ENCODE data around the gene IL19.

DNA sequence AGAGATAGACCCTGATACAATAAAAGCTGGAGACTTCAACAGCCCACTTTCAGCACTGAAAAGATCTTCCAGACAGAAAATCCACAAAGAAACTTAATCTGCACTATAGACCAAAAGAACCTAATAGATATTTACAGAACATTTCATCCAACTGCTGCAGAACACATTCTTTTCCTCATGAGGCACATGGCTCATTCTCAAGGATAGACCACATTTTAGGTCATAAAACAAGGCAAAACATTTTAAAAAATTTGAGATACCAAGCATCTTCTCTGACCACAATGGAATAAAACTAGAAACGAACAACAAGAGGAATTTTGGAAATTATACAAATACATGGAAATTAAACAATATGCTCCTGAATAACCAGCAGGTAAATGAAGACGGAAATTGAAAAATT is 79.8 kb downstream of the IL19 start:
- no peak for TF ChIP-seq RAD21 (IDR thresholded peaks at IDR 0.05; ENCODE audit: low read length)
- TF ChIP-seq EP300 (IDR thresholded peaks at IDR 0.05; ENCODE audit: borderline replicate concordance in 1 of 2, low read depth in 1 of 2, low read length in 1 of 2), result no peak
- no peak for TF ChIP-seq POLR2AphosphoS5 (IDR thresholded peaks at IDR 0.05; ENCODE audit: low read depth, low read length)
- TF ChIP-seq TEAD4 (IDR thresholded peaks at IDR 0.05; ENCODE audit: borderline replicate concordance, insufficient read depth), result no peak
- TF ChIP-seq YY1 (IDR thresholded peaks at IDR 0.05; ENCODE audit: low read depth), result no peak
- no peak for TF ChIP-seq RXRA (IDR thresholded peaks at IDR 0.05; ENCODE audit: borderline replicate concordance, low read depth)
- TF ChIP-seq, protein P1, sequence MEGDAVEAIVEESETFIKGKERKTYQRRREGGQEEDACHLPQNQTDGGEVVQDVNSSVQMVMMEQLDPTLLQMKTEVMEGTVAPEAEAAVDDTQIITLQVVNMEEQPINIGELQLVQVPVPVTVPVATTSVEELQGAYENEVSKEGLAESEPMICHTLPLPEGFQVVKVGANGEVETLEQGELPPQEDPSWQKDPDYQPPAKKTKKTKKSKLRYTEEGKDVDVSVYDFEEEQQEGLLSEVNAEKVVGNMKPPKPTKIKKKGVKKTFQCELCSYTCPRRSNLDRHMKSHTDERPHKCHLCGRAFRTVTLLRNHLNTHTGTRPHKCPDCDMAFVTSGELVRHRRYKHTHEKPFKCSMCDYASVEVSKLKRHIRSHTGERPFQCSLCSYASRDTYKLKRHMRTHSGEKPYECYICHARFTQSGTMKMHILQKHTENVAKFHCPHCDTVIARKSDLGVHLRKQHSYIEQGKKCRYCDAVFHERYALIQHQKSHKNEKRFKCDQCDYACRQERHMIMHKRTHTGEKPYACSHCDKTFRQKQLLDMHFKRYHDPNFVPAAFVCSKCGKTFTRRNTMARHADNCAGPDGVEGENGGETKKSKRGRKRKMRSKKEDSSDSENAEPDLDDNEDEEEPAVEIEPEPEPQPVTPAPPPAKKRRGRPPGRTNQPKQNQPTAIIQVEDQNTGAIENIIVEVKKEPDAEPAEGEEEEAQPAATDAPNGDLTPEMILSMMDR (IDR thresholded peaks at IDR 0.05), result no peak
- TF ChIP-seq, protein P2, sequence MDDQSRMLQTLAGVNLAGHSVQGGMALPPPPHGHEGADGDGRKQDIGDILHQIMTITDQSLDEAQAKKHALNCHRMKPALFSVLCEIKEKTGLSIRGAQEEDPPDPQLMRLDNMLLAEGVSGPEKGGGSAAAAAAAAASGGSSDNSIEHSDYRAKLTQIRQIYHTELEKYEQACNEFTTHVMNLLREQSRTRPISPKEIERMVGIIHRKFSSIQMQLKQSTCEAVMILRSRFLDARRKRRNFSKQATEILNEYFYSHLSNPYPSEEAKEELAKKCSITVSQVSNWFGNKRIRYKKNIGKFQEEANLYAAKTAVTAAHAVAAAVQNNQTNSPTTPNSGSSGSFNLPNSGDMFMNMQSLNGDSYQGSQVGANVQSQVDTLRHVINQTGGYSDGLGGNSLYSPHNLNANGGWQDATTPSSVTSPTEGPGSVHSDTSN (IDR thresholded peaks at IDR 0.05), result no peak
- TF ChIP-seq, protein P3, sequence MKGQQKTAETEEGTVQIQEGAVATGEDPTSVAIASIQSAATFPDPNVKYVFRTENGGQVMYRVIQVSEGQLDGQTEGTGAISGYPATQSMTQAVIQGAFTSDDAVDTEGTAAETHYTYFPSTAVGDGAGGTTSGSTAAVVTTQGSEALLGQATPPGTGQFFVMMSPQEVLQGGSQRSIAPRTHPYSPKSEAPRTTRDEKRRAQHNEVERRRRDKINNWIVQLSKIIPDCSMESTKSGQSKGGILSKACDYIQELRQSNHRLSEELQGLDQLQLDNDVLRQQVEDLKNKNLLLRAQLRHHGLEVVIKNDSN (IDR thresholded peaks at IDR 0.05; ENCODE audit: borderline replicate concordance, low read depth), result no peak
